Vagina (tissue), 2 donors: ENCODE measurements around the gene C13orf46.

ENCODE experiments used
- POLR2A ChIP-seq, 2 donors: fragments of 450-650 bp; IDR thresholded peaks; one replicate each; pipeline ENCODE4 v1.6.1; 2017; ENCODE audit warnings: antibody characterized with exemption in 2 of 2, mild to moderate bottlenecking in 2 of 2, moderate library complexity in 2 of 2
- TF ChIP-seq, protein P1 (sequence below), 3 experiments: fragments of 450-650 bp in 2 of 3; fragments of 200-600 bp in 1 of 3; sonication (generic) in 1 of 3; IDR thresholded peaks; one replicate each; pipeline ENCODE4 v1.5.1; 2017 to 2019; ENCODE audit warnings: antibody characterized with exemption in 3 of 3, mild to moderate bottlenecking in 2 of 3, moderate library complexity in 2 of 3

DNA sequence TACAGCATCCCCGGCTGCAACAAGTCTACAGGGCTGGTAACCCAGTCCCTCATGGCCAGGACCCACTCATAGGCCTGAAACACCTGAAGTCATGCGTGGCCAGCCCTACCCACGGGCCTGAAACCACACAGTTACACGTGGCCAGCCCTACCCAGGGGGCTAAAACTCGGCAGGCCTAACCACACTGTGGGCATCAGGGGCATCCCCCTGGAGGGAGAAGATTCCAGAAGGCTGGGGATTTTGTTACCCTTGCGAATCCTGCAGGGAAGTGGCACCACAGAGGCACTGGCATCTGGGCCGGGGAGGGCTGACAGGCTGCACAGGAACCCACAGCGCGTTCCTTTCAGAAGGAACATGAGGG, 48.4 kb upstream of the C13orf46 start:
- TF ChIP-seq, protein P1, sequence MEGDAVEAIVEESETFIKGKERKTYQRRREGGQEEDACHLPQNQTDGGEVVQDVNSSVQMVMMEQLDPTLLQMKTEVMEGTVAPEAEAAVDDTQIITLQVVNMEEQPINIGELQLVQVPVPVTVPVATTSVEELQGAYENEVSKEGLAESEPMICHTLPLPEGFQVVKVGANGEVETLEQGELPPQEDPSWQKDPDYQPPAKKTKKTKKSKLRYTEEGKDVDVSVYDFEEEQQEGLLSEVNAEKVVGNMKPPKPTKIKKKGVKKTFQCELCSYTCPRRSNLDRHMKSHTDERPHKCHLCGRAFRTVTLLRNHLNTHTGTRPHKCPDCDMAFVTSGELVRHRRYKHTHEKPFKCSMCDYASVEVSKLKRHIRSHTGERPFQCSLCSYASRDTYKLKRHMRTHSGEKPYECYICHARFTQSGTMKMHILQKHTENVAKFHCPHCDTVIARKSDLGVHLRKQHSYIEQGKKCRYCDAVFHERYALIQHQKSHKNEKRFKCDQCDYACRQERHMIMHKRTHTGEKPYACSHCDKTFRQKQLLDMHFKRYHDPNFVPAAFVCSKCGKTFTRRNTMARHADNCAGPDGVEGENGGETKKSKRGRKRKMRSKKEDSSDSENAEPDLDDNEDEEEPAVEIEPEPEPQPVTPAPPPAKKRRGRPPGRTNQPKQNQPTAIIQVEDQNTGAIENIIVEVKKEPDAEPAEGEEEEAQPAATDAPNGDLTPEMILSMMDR (IDR thresholded peaks at IDR 0.05): no peak
- no peak for TF ChIP-seq POLR2A (IDR thresholded peaks at IDR 0.05)
